DMS 273 (cell line): ENCODE measurements around the gene ACVR2A.

Experiments
- DNase-seq: peaks from one replicate; lab custom pipeline; 2025; ENCODE audit not compliant: unreplicated experiment; lab: John Stamatoyannopoulos, UW

Gene ACVR2A

DNA sequence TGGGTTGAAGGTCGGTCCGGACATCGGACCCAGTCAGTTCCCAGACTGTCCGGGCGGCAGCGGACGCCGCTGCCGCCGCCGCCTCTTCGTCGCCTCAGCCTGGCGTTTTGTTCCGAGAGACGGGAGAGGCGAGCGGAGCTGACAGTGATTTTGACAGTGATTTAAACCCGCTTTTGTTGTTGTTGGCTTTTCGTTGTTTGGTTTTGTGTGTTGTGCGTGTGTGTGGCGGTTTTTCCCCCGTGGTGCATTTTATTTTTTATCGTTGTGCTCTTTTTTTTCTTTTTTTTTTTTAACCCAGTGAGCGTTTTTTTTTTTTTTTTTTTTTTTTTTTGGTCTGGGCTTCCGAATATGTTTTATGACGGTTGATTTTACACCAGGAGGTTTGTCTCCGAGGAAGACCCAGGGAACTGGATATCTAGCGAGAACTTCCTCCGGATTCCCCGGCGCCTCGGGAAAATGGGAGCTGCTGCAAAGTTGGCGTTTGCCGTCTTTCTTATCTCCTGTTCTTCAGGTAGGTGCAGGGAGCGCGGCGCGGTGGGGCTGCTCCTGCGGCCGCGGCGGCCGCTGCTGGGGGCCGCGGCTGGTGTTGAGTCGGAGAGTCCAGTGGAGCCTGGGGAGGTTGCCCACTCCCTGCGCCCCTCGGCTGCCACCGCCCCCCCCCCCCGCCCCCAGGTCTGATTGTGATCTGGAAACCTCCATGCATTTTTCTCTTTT is at the start of gene ACVR2A:
TSS of gene ACVR2A (plus strand) at position 333 of the 714 bp plus-strand sequence. CDS start at position 457, 124 bp downstream.
- peak; percentile 85 for DNase-seq

GRCh38 chr2:147800316-147800715 is 44.5 kb upstream of the ACVR2A start:
- DNase-seq = no peak

- DNase-seq = no peak
Measured at GRCh38 chr2:147806846-147807245, 38.0 kb upstream of the ACVR2A start.

GRCh38 chr2:147808520-147808919 is 36.3 kb upstream of the ACVR2A start:
- DNase-seq = no peak

GRCh38 chr2:147810883-147811765 is 33.7 kb upstream of the ACVR2A start:
- DNase-seq = no peak

- DNase-seq = no peak
Measured at GRCh38 chr2:147818741-147819140, 26.1 kb upstream of the ACVR2A start.

- DNase-seq = no peak
Measured at GRCh38 chr2:147824620-147825019, 20.2 kb upstream of the ACVR2A start.

DNA sequence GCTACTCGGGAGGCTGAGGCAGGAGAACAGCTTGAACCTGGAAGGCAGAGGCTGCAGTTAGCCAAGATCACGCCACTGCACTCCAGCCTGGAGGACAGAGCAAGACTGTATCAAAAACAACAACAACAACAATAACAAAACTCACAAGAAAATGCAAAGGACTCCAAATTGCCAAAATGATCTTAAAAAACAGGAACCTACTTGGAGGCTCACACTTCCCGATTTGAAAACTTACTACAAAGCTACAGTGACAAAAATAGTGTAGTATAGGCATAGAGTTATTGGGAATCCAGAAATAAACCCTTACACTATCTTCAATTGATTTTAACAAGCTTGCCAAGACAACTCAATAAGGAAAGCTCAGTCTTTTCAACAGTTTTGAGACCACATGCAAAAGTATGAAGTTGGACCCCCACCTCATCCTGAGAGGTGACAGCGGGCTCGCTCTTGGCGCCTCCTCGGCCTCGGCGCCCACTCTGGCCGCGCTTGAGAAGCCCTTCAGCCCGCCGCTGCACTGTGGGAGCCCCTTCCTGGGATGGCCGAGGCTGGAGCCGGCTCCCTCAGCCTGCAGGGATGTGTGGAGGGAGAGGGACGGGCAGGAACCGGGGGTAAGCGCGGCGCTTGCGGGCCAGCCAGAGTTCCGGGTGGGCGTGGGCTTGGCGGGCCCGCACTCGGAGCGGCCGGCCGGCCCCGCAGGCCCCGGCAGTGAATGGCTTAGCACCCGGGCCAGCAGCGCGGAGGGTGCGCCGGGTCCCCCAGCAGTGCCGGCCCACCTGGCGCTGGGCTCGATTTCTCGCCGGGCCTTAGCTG is 18.3 kb upstream of the ACVR2A start:
- no peak for DNase-seq

- DNase-seq = no peak
Measured at GRCh38 chr2:147827088-147827375, 17.8 kb upstream of the ACVR2A start.

- peak; percentile 79 for DNase-seq
Measured at GRCh38 chr2:147829106-147829505, 15.7 kb upstream of the ACVR2A start.

DNA sequence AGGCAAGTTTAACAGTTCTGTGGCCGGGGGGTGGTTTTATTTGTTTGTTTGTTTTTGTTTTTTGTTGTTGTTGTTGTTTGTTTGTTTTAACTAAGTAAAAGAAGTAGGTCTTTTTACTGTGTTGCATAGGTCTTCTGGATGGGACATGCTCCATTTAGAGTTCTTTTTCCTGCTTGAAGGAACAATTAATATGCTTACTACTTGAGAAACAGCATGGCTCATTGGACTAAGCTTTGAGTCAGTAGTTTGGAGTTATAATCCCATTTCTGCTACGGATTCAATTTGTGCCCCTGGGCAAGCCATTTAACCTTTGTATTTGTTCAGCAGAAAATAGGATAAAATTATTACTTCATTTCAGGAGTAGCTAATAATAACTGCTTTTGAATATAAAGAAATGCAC is 8.7 kb upstream of the ACVR2A start:
- DNase-seq = no peak

GRCh38 chr2:147843391-147843863 is 1.4 kb upstream of the ACVR2A start:
- no peak for DNase-seq

- peak; percentile 96 for DNase-seq
Measured at GRCh38 chr2:147843864-147844696, 749 bp upstream of the ACVR2A start.

- peak; percentile 60 for DNase-seq
Measured at GRCh38 chr2:147845411-147845971, 662 bp downstream of the ACVR2A start.

- peak; percentile 20 for DNase-seq
Measured at GRCh38 chr2:147846412-147847081, 1.7 kb downstream of the ACVR2A start.

DNA sequence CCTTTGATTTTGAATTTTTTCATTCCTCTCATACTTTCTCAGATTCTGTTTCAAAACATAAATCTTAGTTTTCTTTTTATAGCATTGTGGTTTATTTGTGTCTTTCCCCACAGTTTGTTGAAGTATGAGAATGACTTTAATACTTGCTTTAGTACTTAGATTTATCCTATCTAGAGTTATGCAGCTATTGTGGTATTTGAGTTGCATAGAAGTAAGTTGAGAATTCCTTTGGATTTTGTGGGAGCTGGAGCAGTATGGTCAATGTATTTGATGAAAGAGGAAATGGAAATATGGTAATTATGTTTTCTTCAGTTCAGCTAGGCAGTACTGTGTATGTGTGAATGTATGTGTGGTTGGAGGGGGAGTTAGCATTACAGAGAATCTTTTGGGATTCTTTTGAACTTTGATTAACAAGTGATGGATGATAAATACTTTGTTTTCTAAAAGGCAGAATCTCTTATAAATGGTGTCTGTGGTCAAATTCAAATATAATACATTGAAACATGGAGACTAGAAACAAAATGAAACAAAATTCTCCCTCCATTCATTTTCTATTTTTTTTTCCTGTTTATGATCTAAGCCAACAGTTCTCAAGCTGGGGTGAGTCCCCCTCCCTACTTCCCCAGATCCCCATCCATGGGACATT is 3.0 kb downstream of the ACVR2A start:
- DNase-seq = no peak

DNA sequence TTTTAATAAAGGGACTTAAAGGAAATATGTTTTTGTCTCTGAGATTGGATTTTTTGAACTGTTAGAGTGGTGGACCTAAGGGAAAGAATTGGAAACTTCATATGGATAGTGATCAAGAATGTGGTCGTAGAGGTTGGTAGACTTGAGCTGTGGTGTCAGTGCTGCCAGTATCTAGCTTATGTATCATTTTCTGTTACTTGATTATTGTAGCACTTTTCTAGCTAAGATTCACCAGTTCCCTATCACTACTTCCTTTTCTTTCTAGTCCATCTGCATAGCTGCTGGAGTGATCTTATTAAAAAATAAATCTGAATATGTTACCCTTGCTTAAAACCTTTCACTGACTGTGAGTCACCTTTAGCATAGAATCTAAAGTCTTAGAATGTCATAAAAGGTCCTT is 6.0 kb downstream of the ACVR2A start:
- DNase-seq = no peak

DNA sequence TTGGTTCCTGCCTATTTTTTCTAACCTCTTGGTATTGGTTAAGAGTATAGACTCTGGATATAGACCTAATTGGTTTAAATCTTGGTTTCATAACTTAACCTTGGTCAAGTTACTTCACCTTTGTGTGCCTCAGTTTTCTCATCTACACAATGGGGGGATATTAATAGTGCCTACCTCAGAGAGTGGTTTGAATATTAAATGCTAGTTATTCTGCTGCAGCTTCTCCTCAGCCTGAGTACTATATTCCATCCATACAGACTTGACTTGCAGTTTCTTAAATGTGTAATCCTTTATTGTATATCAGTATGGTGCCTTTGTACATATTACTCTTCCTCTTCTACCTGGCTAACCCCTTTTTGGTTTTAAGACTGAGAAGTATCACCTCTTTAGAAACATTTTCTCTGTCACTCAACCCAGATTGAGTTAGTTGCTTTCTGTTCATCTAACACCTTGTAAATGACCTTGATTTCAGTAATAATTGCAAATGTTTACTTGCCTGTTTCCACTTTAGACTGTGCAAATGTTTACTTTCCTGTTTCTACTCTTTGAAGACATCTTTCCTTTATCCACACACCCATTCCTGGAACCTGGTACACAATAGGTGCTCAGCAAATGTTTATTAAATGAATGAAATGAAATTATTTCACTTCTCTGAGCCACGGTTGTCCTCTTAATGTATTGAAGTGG is 6.6 kb downstream of the ACVR2A start:
- DNase-seq = no peak
